ENCODE data around the gene HDHD5. TPM values are rescaled to one million over a fixed set of nuclear protein-coding genes. Genes with fewer than 3 reads are reported as not detected.

The HDHD5 gene
- total RNA-seq, 1 donor from 2014 or later: 67.1 TPM

DNA sequence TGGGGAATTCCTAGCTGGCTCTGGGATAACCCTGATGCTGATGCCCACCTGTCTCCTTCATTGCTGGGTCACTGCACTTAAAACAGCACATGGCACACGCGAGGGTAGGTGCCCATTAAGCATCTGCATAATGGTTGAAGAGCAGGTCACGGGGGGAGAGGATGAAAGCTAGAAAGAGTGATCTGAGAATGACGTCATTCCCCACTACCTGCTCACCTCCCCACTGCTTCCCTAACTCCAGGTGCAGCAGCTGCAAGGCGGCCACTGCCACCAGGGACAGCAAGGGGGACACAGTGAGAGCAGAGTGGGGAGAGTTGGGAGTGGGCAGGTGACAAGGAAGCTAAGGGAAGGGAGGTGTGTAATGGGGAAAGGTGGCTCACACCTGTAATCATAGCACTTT is 33.1 kb upstream of the HDHD5 start:
- H3K4me3 ChIP-seq (ENCODE audit: low read depth, low read length): no peak overlapping the region
- no peak for DNase-seq (ENCODE audit: low read depth)
- TF ChIP-seq, protein P1, sequence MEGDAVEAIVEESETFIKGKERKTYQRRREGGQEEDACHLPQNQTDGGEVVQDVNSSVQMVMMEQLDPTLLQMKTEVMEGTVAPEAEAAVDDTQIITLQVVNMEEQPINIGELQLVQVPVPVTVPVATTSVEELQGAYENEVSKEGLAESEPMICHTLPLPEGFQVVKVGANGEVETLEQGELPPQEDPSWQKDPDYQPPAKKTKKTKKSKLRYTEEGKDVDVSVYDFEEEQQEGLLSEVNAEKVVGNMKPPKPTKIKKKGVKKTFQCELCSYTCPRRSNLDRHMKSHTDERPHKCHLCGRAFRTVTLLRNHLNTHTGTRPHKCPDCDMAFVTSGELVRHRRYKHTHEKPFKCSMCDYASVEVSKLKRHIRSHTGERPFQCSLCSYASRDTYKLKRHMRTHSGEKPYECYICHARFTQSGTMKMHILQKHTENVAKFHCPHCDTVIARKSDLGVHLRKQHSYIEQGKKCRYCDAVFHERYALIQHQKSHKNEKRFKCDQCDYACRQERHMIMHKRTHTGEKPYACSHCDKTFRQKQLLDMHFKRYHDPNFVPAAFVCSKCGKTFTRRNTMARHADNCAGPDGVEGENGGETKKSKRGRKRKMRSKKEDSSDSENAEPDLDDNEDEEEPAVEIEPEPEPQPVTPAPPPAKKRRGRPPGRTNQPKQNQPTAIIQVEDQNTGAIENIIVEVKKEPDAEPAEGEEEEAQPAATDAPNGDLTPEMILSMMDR (conservative IDR thresholded peaks at IDR 0.05; ENCODE audit: low read depth, low read length): no peak

DNA sequence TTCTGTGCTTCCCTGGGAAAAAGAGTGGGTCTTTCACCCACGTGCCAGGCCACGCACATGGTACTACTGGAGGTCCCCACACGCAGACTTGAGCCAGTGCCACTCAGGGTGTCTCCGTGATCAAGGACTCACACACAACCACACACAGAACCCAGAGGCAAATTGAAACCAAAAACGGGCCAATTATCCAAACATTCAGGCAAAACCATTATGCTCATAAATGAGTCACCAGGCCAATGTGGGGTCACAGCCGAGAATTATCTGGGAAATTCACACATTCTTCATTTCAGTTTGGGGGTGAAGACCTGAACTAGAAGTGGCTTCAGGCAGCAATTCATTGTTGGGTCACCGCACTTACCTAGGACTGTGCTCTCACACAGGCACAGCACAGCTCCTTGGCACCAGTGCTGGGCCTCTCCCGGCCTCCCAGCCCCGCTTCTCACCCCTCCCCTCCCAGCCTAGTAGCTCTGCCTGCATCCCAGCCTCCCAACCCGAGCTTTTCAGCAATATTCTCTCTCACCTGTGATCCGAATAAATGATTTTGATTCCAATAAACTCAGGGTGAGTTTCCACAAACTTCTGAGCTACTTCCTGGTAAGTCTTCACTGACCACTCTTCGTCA is 32.2 kb upstream of the HDHD5 start:
- DNase-seq (ENCODE audit: low read depth): no peak
- TF ChIP-seq, protein P1 (conservative IDR thresholded peaks at IDR 0.05; ENCODE audit: low read depth, low read length): no peak
- H3K4me3 ChIP-seq (ENCODE audit: low read depth, low read length): no peak overlapping the region

DNA sequence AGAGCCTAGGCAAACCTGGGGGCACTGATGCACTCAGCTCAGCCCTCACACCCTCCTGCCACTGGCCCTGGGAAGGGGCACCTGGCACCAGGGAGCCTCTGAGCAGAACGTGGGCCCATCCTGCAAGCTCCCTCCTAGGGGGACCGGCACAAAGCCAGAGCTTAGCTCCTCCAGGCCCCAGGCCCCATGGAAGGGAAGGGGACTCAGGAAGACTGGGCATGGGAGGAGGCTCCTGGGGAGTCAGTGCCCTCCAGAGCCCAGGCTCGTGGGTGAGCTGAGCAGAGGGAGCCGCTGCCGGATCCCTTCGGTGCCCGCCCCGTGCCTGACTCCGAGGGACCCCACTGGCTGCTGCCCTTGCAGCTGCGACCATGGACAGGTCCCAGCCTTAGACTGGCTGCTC is 31.6 kb upstream of the HDHD5 start:
- no peak for DNase-seq (ENCODE audit: low read depth)
- TF ChIP-seq, protein P1 (conservative IDR thresholded peaks at IDR 0.05; ENCODE audit: low read depth, low read length): no peak
- H3K4me3 ChIP-seq (ENCODE audit: low read depth, low read length): no peak overlapping the region

DNA sequence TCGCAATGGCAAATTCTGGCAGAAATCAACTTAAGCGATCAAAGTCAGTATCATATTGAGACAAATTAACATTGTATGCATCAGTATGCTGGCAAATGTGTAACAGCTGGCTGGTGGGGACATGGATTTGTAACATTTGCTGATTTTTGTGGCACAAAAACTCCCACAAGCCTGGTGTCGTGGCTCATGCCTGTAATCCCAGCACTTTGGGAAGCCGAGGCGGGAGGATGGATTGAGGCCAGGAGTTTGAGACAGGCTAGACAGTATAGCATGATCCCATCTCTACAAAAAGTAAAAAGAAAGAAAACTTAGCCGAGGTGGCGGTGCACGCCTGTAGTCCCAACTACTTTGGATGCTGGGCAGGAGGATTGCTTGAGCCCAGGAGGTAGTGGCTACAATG is 17.6 kb upstream of the HDHD5 start:
- no peak for DNase-seq (ENCODE audit: low read depth)
- TF ChIP-seq, protein P1 (conservative IDR thresholded peaks at IDR 0.05; ENCODE audit: low read depth, low read length): no peak

DNA sequence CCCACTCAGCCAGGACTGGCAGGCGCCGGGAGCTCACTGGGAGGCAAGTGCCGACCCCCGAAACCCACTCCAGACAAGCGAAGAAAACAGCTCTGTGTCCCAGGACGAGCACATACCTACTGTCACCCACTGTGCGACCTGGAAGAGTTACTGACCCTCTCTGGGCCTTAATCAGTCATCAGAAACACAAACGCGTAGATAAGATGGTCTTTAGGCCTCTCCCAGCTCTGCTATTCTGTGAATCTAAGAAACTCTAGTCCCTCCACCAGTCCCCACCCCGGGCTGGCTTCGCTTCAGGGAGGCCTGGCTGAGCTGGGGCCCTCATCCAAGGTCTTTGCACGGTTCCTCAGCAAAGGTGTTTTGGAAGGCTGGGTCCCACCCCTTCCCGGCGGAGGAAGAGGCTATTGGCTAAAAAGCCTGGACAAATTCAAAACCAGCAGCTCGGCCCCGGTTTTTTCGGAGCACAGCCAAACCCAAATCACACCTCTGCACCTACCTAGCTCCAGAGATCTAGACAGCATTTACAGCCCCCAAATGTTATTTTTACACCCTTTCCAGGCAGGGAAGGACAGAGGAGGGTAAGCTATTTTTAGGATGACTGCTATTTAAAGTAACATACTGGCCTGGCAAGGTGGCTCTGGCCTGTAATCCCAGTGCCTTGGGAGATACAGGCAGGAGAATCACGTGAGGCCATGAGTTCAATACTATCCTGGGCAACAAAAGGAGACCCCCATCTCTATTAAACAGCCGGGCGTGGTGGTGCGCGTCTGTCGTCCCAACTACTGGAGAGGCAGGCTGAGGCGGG is 13.2 kb upstream of the HDHD5 start:
- peak overlapping the region; percentile 72 for H3K4me3 ChIP-seq (ENCODE audit: low read depth, low read length)
- TF ChIP-seq, protein P1 (conservative IDR thresholded peaks at IDR 0.05; ENCODE audit: low read depth, low read length): no peak
- DNase-seq (ENCODE audit: low read depth): no peak

More for the DNA sequence above, 17.6 kb upstream of the HDHD5 start:
- H3K4me3 ChIP-seq (ENCODE audit: low read depth, low read length): no peak overlapping the region

DNA sequence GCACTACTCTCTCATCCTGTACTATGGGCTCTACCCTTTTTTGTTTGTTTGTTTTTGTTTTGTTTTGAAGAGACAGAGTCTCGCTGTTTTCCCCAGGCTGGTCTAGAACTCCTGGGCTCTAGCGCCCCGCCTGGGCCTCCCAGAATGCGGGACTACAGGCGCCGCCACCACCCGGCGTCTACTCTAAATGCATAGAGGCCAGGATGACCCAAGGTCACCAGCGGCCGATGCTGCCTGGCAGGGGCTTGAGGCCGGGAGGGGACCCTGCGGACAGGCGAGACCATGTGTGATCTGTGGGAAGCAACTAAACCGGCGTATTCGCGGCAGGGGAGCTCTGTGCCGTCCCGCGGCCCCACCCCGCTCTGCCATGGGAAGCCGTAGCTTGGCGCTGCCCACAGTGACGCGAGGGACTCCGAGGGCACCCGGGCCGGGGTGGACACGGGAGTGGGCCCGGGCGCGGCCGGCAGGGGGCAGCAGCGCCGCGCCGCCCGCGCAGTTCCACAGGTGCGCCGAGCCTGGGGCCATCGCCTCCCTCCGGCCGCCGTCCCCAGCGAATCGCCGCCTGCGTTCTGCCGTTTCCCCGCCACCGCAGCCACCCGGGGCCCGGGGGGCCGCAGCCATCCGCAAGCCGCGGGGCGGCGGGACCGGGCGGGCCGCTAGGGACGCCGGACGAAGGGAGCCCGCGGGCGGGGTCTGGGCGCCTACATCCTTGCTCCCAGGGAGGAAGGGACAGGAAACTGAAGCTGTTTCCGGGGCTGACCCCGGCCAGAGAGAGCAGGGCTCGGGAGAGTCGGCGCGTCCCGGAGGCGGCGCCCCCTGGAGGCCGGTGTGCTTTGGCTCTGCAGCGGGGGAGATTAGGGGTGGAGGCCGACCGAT is 12.3 kb upstream of the HDHD5 start:
- TF ChIP-seq, protein P1 (conservative IDR thresholded peaks at IDR 0.05; ENCODE audit: low read depth, low read length): peak; percentile 84
- peak; percentile 26 for DNase-seq (ENCODE audit: low read depth)
- H3K4me3 ChIP-seq (ENCODE audit: low read depth, low read length): peak overlapping the region; percentile 72
